Upper lobe of left lung (tissue), 4 donors: ENCODE data around the gene LHFPL2.

ENCODE experiments used
- EP300 ChIP-seq, 4 donors: sonication (generic); formaldehyde crosslinking; IDR thresholded peaks; one replicate each; pipeline ENCODE4 v1.5.1; 2017; ENCODE audit warnings: antibody characterized with exemption in 4 of 4, control low read depth in 2 of 4
- POLR2A ChIP-seq, 4 donors: fragments of 450-650 bp; IDR thresholded peaks; one replicate each; pipeline ENCODE4 v1.5.1; 2016 to 2017; ENCODE audit warnings: antibody characterized with exemption in 4 of 4, mild to moderate bottlenecking in 2 of 4
- POLR2AphosphoS5 ChIP-seq, 2 donors: sonication (generic); formaldehyde crosslinking; IDR thresholded peaks; one replicate each; pipeline ENCODE4 v1.5.1; 2017; ENCODE audit warnings: antibody characterized with exemption in 2 of 2
- TF ChIP-seq, protein P1 (sequence below), 6 experiments: fragments of 450-650 bp in 4 of 6; fragments of 200-600 bp in 2 of 6; sonication (generic) in 2 of 6; IDR thresholded peaks; one replicate each; pipeline ENCODE4 v1.5.1; 2016 to 2019; ENCODE audit warnings: antibody characterized with exemption in 6 of 6

DNA sequence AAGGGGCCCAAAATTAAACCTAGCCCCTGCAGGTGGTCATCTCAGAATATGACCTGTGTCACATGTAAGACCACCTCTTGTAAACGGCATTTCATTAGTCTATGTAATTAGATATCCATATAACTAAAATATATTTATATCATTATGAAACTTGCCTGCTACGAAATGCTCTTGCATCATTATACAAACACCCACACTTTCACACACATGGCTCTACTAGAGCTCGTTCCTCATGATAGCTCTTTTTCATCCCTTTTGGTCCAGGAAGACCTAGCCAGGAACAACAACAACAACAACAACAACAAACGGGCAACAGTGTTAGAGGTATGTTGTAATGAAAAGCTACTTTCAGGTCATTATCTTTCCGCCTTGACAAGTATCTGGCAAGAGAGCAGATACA, 58.6 kb downstream of the LHFPL2 start:
- TF ChIP-seq, protein P1, sequence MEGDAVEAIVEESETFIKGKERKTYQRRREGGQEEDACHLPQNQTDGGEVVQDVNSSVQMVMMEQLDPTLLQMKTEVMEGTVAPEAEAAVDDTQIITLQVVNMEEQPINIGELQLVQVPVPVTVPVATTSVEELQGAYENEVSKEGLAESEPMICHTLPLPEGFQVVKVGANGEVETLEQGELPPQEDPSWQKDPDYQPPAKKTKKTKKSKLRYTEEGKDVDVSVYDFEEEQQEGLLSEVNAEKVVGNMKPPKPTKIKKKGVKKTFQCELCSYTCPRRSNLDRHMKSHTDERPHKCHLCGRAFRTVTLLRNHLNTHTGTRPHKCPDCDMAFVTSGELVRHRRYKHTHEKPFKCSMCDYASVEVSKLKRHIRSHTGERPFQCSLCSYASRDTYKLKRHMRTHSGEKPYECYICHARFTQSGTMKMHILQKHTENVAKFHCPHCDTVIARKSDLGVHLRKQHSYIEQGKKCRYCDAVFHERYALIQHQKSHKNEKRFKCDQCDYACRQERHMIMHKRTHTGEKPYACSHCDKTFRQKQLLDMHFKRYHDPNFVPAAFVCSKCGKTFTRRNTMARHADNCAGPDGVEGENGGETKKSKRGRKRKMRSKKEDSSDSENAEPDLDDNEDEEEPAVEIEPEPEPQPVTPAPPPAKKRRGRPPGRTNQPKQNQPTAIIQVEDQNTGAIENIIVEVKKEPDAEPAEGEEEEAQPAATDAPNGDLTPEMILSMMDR (IDR thresholded peaks at IDR 0.05) = no peak
- TF ChIP-seq POLR2AphosphoS5 (IDR thresholded peaks at IDR 0.05) (no peak), POLR2A (IDR thresholded peaks at IDR 0.05) (no peak), EP300 (IDR thresholded peaks at IDR 0.05) (no peak)
